ENCODE data around the gene L3MBTL4.

GRCh38 chr18:6405237-6406074, 9.3 kb downstream of the L3MBTL4 start:
- TF ChIP-seq REST (IDR thresholded peaks at IDR 0.05), result no peak
- TF ChIP-seq CTCF (IDR thresholded peaks at IDR 0.05; ENCODE audit: low read depth, low read length, missing input control), result no peak
- TF ChIP-seq RXRA (IDR thresholded peaks at IDR 0.05), result no peak
- TF ChIP-seq ZBTB33 (IDR thresholded peaks at IDR 0.05), result no peak
- no peak for TF ChIP-seq ATF3 (IDR thresholded peaks at IDR 0.05)
- TF ChIP-seq TAF1 (conservative IDR thresholded peaks at IDR 0.05), result no peak
- TF ChIP-seq MAX (IDR thresholded peaks at IDR 0.05), result no peak
- TF ChIP-seq EGR1 (IDR thresholded peaks at IDR 0.05; ENCODE audit: low read depth in 2 of 2), result no peak
- TF ChIP-seq YY1 (IDR thresholded peaks at IDR 0.05), result no peak
- no peak for TF ChIP-seq NR2F2 (IDR thresholded peaks at IDR 0.05)
- TF ChIP-seq HNF4A (conservative IDR thresholded peaks at IDR 0.05), result no peak
- no peak for TF ChIP-seq GABPA (IDR thresholded peaks at IDR 0.05 in 1 of 2, conservative IDR thresholded peaks at IDR 0.05 in 1 of 2)

Measured in liver (tissue), 3 donors.